Activated B cell treated with CpG ODN at 0.5 μM for 24 hours (primary cell): ENCODE measurements around the gene STYK1. TPM values are rescaled to one million over a fixed set of nuclear protein-coding genes. Genes with fewer than 3 reads are reported as not detected.
A peak's percentile ranks its signal among the peaks of the same experiment; 100 is the strongest.

Source experiments
- ATAC-seq: fragments of 200-7000 bp; cut with Tn5 transposase; one replicate; pipeline ENCODE4 v1.10.0; 2021; ENCODE audit warnings: low read depth, mild to moderate bottlenecking, moderate library complexity
- CTCF ChIA-PET: fragments of 350-600 bp; sonication (Branson Sonifier 250); formaldehyde crosslinking; loops from one replicate; lab custom pipeline; 2021; ENCODE audit warnings: antibody characterized with exemption; lab: Charles Lee
- POLR2A ChIA-PET: fragments of 350-600 bp; sonication (Branson Sonifier 250); formaldehyde crosslinking; loops from one replicate; lab custom pipeline; 2021; ENCODE audit warnings: antibody characterized with exemption; lab: Charles Lee
- DNase-seq: peaks from one replicate; pipeline ENCODE4 v3.0.0; 2022
- H3K27ac Mint-ChIP-seq: one replicate; pipeline ENCODE4 v1.8.0; 2020; ENCODE audit warnings: mixed read lengths
- H3K27me3 Mint-ChIP-seq: one replicate; pipeline ENCODE4 v1.8.0; 2021; ENCODE audit warnings: mixed read lengths
- H3K36me3 Mint-ChIP-seq: one replicate; pipeline ENCODE4 v1.8.0; 2021; ENCODE audit warnings: low read depth, mixed read lengths
- H3K4me1 Mint-ChIP-seq: one replicate; pipeline ENCODE4 v1.8.0; 2021; ENCODE audit warnings: mixed read lengths
- H3K4me3 Mint-ChIP-seq: one replicate; pipeline ENCODE4 v1.8.0; 2020; ENCODE audit warnings: mild to moderate bottlenecking, mixed read lengths
- H3K9me3 Mint-ChIP-seq: one replicate; pipeline ENCODE4 v1.8.0; 2020; ENCODE audit warnings: mixed read lengths
- CTCF ChIP-seq: fragments of 200-600 bp; IDR thresholded peaks from one replicate; pipeline ENCODE4 v1.8.0; 2022; ENCODE audit warnings: antibody characterized with exemption, mild to moderate bottlenecking
- intact Hi-C: fragments of 100-400 bp; cut with micrococcal nuclease; formaldehyde crosslinking; loops from one replicate; pipeline ENCODE4 v1.15.1; 2024
- total RNA-seq: library from RNA; stranded (reverse); gene quantifications from 2 replicates; pipeline ENCODE4 v1.2.3, GENCODE V29; 2022

The STYK1 gene
- total RNA-seq, 1 donor from 2014 or later: not detected

- peaks cover 57% of the 10 kb centered on the region for H3K36me3 Mint-ChIP-seq
- no peak overlapping the region for H3K27ac Mint-ChIP-seq
- H3K4me1 Mint-ChIP-seq: peaks cover 6% of the 10 kb centered on the region
- TF ChIP-seq CTCF: no peak
- intact Hi-C loops: no loop called here
- no peak overlapping the region for H3K4me3 Mint-ChIP-seq
- POLR2A ChIA-PET: no interaction called here
- CTCF ChIA-PET: no interaction called here
- ATAC-seq (no peak), DNase-seq (no peak)
- H3K9me3 Mint-ChIP-seq: no peaks in the 10 kb centered on the region
- no peaks in the 10 kb centered on the region for H3K27me3 Mint-ChIP-seq
Measured at GRCh38 chr12:10701843-10702242, 28.0 kb upstream of the STYK1 start.

GRCh38 chr12:10701131-10701681 lies 27.4 kb upstream of the STYK1 start:
- Mint-ChIP-seq H3K4me3 (no peak overlapping the region), H3K9me3 (no peaks in the 10 kb centered on the region), H3K4me1 (peaks cover 6% of the 10 kb centered on the region), H3K27me3 (no peaks in the 10 kb centered on the region), H3K36me3 (peaks cover 55% of the 10 kb centered on the region), H3K27ac (peak overlapping the region; percentile 16)
- TF ChIP-seq CTCF: no peak
- CTCF ChIA-PET: no interaction called here
- ATAC-seq (no peak), DNase-seq (no peak)
- intact Hi-C loops: no loop called here
- POLR2A ChIA-PET: no interaction called here

- DNase-seq (no peak), ATAC-seq (no peak)
- peaks cover 6% of the 10 kb centered on the region for H3K4me1 Mint-ChIP-seq
- H3K9me3 Mint-ChIP-seq: no peaks in the 10 kb centered on the region
- ChIA-PET CTCF (no interaction called here), POLR2A (interaction anchor here (0.6 kb wide), 1 partner anchor 52 kb away, joined by 3 read pairs; no protein-coding TSS in a partner anchor)
- peaks cover 50% of the 10 kb centered on the region for H3K36me3 Mint-ChIP-seq
- no peak for TF ChIP-seq CTCF
- intact Hi-C loops: no loop called here
- no peaks in the 10 kb centered on the region for H3K27me3 Mint-ChIP-seq
- H3K27ac Mint-ChIP-seq: no peak overlapping the region
- no peak overlapping the region for H3K4me3 Mint-ChIP-seq
Measured at GRCh38 chr12:10700581-10700980, 26.7 kb upstream of the STYK1 start.

- Mint-ChIP-seq H3K4me1 (peaks cover 6% of the 10 kb centered on the region), H3K27ac (no peak overlapping the region), H3K27me3 (no peaks in the 10 kb centered on the region), H3K9me3 (no peaks in the 10 kb centered on the region), H3K36me3 (peaks cover 39% of the 10 kb centered on the region), H3K4me3 (no peak overlapping the region)
- no peak for TF ChIP-seq CTCF
- intact Hi-C loops: no loop called here
- ChIA-PET POLR2A (no interaction called here), CTCF (no interaction called here)
- no peak for ATAC-seq
- no peak for DNase-seq
Measured at GRCh38 chr12:10697862-10698261, 24.0 kb upstream of the STYK1 start.

GRCh38 chr12:10697156-10697555 lies 23.3 kb upstream of the STYK1 start:
- H3K27me3 Mint-ChIP-seq: no peaks in the 10 kb centered on the region
- intact Hi-C loops: no loop called here
- no peak overlapping the region for H3K27ac Mint-ChIP-seq
- peaks cover 6% of the 10 kb centered on the region for H3K4me1 Mint-ChIP-seq
- H3K9me3 Mint-ChIP-seq: no peaks in the 10 kb centered on the region
- no peak overlapping the region for H3K4me3 Mint-ChIP-seq
- DNase-seq (no peak), ATAC-seq (no peak)
- H3K36me3 Mint-ChIP-seq: peaks cover 35% of the 10 kb centered on the region
- CTCF ChIA-PET: no interaction called here
- no peak for TF ChIP-seq CTCF
- POLR2A ChIA-PET: no interaction called here
